ENCODE data around the gene ART4.
A peak's percentile ranks its signal among the peaks of the same experiment; 100 is the strongest.

Gene ART4

GRCh38 chr12:14810167-14810952, 33.0 kb downstream of the ART4 start:
- no peak for DNase-seq

- no peak for DNase-seq
Measured at GRCh38 chr12:14803830-14804160, 39.5 kb downstream of the ART4 start.

- DNase-seq = peak; percentile 86
Measured at GRCh38 chr12:14803011-14803829, 40.1 kb downstream of the ART4 start, which contains the start of the genes C12orf60 and WBP11. Gene C12orf60, plus strand, starts transcription at chr12:14803670. Its CDS starts 19,266 bp downstream, at chr12:14822936. Gene WBP11, minus strand, starts transcription at chr12:14803478. Its CDS starts 2,095 bp downstream, at chr12:14801383.

GRCh38 chr12:14802721-14803010, 40.7 kb downstream of the ART4 start:
- DNase-seq = no peak

GRCh38 chr12:14802247-14802646, 41.1 kb downstream of the ART4 start:
- no peak for DNase-seq

GRCh38 chr12:14795028-14795448, 48.3 kb downstream of the ART4 start:
- DNase-seq = no peak

GRCh38 chr12:14785568-14785967, 57.8 kb downstream of the ART4 start:
- DNase-seq = no peak

GRCh38 chr12:14784471-14784870, 58.9 kb downstream of the ART4 start:
- no peak for DNase-seq

- no peak for DNase-seq
Measured at GRCh38 chr12:14782756-14783155, 60.6 kb downstream of the ART4 start.

- DNase-seq = no peak
Measured at GRCh38 chr12:14781563-14781962, 61.8 kb downstream of the ART4 start.

- no peak for DNase-seq
Measured at GRCh38 chr12:14780859-14781258, 62.5 kb downstream of the ART4 start.

- DNase-seq = no peak
Measured at GRCh38 chr12:14779834-14780233, 63.5 kb downstream of the ART4 start.

- DNase-seq = no peak
Measured at GRCh38 chr12:14777271-14777670, 66.1 kb downstream of the ART4 start.

GRCh38 chr12:14776236-14776961, 66.9 kb downstream of the ART4 start:
- DNase-seq = no peak

GRCh38 chr12:14775636-14775980, 67.7 kb downstream of the ART4 start:
- DNase-seq = no peak

Measured in stimulated activated CD8-positive, alpha-beta memory T cell treated with anti-CD3 and anti-CD28 coated beads, Interleukin-4, amount 100 ng/mL, for 48 hours (primary cell).